GM20431 (cell line): ENCODE results near the gene BICDL1.

ENCODE experiments used
- in situ Hi-C: fragments of 300-500 bp; cut with MseI, MboI; formaldehyde crosslinking; loops from one replicate; pipeline ENCODE4 v1.15.0; 2020; ENCODE audit warnings: low sequenced_read_pairs; ENCODE audit not compliant: unreplicated experiment

BICDL1 gene

GRCh38 chr12:120051535-120051934 is 62.5 kb downstream of the BICDL1 start:
- in situ Hi-C loops: no loop called here

- in situ Hi-C loops: no loop called here
Observed at GRCh38 chr12:120054293-120054692, 65.3 kb downstream of the BICDL1 start.

- in situ Hi-C loops: no loop called here
Observed at GRCh38 chr12:120055231-120056000, 66.4 kb downstream of the BICDL1 start.

- in situ Hi-C loops: no loop called here
Observed at GRCh38 chr12:120056739-120057138, 67.7 kb downstream of the BICDL1 start.

GRCh38 chr12:120060196-120060595 is 71.2 kb downstream of the BICDL1 start:
- in situ Hi-C loops: no loop called here

- in situ Hi-C loops: no loop called here
Observed at GRCh38 chr12:120060717-120061116, 71.7 kb downstream of the BICDL1 start.

- in situ Hi-C loops: no loop called here
Observed at GRCh38 chr12:120061575-120062214, 72.7 kb downstream of the BICDL1 start.

GRCh38 chr12:120062976-120063579 is 74.0 kb downstream of the BICDL1 start:
- in situ Hi-C loops: no loop called here

GRCh38 chr12:120064054-120064940 is 75.3 kb downstream of the BICDL1 start:
- in situ Hi-C loops: no loop called here

GRCh38 chr12:120065472-120065871 is 76.4 kb downstream of the BICDL1 start:
- in situ Hi-C loops: no loop called here

GRCh38 chr12:120066341-120066740 is 77.3 kb downstream of the BICDL1 start:
- in situ Hi-C loops: no loop called here

GRCh38 chr12:120067084-120067869 is 78.2 kb downstream of the BICDL1 start:
- in situ Hi-C loops: no loop called here

- in situ Hi-C loops: no loop called here
Observed at GRCh38 chr12:120067901-120068300, 78.9 kb downstream of the BICDL1 start.

GRCh38 chr12:120069278-120069677 is 80.2 kb downstream of the BICDL1 start:
- in situ Hi-C loops: no loop called here

- in situ Hi-C loops: no loop called here
Observed at GRCh38 chr12:120071493-120072020, 82.5 kb downstream of the BICDL1 start.

- in situ Hi-C loops: no loop called here
Observed at GRCh38 chr12:120072472-120073249, 83.6 kb downstream of the BICDL1 start.

- in situ Hi-C loops: no loop called here
Observed at GRCh38 chr12:120075034-120075616, 86.1 kb downstream of the BICDL1 start.

- in situ Hi-C loops: no loop called here
Observed at GRCh38 chr12:120076651-120077050, 87.6 kb downstream of the BICDL1 start.
